HG03025 (cell line): Measurements from ENCODE around the gene MOBP.
"Not testable (repeated sequence)": the region's sequence is repeated elsewhere in the genome, so short reads cannot be mapped to it uniquely, and the experiment has no call there.

Source experiments
- ATAC-seq: cut with Tn5 transposase; IDR thresholded peaks from one replicate; pipeline ENCODE4 v1.9.1; 2021; ENCODE audit warnings: mild to moderate bottlenecking, moderate library complexity; ENCODE audit not compliant: unreplicated experiment, low FRiP score

The MOBP gene

GRCh38 chr3:39448506-39449233 lies 18.8 kb upstream of the MOBP start:
- ATAC-seq: no peak

DNA sequence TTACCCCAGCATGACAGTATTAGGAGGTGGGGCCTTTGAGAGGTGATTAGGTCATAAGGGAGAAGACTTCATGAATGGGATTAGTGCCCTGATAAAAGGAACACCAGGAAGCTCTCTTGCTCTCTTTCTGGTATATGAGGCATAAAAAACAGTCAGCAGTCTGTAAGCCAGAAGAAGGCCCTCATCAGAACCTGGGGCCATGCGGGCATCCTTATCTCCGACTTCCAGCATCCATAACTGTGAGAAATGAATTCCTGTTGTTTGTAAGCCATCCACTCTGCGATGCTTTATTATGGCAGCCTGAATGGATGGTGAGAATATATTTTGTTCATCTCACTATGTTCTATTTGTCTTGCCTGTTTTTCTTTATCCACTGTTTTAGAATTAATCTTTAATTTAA lies 17.7 kb upstream of the MOBP start:
- no peak for ATAC-seq

GRCh38 chr3:39453134-39453533 lies 14.3 kb upstream of the MOBP start:
- no peak for ATAC-seq

GRCh38 chr3:39453872-39454271 lies 13.6 kb upstream of the MOBP start:
- not testable (repeated sequence) for ATAC-seq

GRCh38 chr3:39454591-39455217 lies 12.8 kb upstream of the MOBP start:
- ATAC-seq: no peak

DNA sequence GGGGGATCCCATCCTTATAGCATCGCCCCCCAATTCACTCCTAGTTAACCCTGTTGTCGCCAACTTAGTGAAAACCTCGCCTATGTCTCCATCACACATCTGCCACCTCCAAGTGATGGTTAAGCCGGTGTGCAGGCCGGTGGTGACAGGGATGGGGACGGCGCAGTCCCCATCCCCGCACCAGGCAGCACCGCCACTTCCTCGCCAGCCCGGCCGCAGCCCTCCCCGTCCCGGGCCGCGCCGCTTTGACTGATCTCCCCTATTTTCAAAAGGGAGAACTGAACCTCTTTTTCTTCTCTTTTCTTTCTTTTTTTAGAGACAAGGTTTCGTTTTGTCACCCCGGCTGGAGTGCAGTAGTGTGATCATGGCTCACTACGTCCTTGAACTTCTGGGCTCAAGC lies 11.3 kb upstream of the MOBP start:
- ATAC-seq: no peak

DNA sequence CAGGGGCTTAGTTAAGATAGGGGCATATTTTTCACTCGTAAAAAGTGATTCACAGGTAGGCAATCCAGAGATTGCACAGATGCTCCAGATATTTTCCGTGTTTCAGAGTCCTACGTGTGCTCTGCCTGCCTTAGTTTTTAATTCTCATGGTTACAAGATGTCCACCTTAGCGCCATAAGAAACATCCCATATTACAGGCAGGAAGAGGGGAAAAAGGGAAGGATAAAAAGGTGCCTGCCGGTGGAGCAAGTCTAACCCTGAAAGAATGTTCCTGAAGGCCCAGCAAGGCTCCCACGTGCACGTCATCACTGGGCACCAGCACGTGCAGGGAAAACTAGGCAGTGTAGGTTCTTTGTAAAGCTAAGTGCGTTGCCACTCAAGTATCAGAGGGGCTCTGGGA lies 10.1 kb upstream of the MOBP start:
- no peak for ATAC-seq

GRCh38 chr3:39458579-39458978 lies 8.9 kb upstream of the MOBP start:
- not testable (repeated sequence) for ATAC-seq

GRCh38 chr3:39460677-39461076 lies 6.8 kb upstream of the MOBP start:
- no peak for ATAC-seq

GRCh38 chr3:39463269-39463668 lies 4.2 kb upstream of the MOBP start:
- ATAC-seq: no peak

- no peak for ATAC-seq
Observed at GRCh38 chr3:39466988-39467387, 492 bp upstream of the MOBP start.

- ATAC-seq: no peak
Observed at GRCh38 chr3:39468108-39468436, 592 bp downstream of the MOBP start.

- no peak for ATAC-seq
Observed at GRCh38 chr3:39469258-39469657, 1.8 kb downstream of the MOBP start.

DNA sequence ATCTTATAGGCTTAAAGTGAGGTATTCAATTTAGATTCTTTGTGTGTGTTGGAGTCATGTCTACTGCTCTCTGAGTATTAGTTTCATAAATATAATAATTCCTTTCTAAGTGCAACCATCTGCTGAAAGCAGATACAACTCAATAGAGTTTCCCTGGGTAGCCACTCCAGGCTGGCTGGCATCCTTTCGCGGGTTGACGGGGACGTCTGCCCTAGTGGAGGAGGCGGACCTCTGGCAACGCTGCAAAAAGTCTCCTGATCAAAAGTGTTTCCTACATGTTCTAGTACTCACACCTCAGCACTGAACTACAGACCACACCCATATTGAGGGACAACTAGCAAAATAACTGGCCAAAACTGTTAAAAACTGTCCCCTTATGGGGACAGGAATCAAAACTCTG lies 2.5 kb downstream of the MOBP start:
- no peak for ATAC-seq

DNA sequence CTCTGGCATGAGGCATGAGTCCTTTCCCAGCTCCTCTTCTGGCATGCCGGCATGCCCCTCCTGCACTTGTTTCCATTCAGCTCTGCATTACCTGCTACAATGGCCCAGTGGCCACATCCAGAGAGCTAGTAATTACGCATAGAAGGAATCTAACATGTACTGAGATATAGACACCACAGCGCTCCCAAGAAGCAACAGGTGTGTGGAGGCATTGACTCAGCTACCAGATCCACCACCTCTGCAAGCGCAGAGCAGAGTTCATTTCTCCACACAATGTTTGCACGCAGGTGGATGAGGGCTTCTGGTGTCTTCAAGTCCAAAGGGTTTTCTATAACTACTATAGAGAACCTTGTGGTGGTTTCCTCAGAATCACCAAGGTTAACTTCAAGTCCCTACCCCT lies 4.2 kb downstream of the MOBP start:
- ATAC-seq: no peak

GRCh38 chr3:39473452-39474125 lies 6.1 kb downstream of the MOBP start:
- no peak for ATAC-seq

- ATAC-seq: no peak
Observed at GRCh38 chr3:39474126-39474515, 6.6 kb downstream of the MOBP start.

DNA sequence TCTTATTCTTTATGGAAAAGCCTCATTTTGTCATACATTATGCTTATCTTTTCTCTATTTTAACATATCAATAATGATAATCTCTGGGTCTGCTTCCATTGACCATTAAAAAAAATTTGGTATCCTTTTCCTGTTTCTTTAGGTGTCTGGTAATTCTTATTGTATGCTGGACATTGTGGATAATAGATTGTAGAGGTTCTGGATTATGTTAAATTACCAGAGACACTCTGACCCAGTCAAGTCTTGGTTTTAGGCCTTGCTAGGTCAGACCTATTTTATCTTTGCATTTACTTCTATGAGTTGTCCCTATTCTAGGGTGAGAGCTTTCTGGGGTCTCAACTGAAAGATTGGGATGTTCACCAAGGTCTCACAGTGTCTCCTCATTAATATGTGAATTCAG lies 9.3 kb downstream of the MOBP start:
- ATAC-seq: no peak

- no peak for ATAC-seq
Observed at GRCh38 chr3:39478226-39478625, 10.7 kb downstream of the MOBP start.

DNA sequence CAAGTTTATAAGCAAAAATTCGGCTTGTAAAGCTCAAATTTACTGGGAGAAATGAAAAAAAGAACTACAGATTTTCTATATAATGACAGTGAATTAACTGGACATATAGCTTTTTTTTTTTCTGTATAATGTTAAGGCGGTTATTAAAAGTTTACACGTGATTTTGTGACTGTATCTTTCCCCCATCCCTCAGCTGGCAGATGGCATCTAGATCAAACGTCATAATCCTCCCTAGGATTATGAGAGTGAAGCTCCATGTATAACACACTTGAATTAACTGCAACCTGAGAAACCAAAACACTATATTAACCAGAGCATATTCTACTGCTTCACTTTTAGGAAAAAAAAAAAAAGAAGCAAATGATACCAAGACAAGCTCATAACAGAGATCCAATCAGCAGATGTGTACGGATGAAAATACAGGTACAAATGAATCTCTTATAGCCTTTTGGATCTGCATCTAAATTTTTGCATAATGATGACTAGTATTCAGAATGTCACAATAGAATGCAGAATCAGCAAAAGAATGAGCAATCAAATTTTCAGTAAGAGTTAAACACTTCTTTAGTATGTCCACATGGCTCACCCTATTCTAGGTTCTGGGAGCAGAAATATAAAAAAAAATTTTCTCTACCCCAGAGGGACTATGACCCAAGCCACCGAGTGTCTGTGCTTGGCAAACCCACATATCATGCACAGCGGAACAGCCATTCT lies 12.4 kb downstream of the MOBP start:
- no peak for ATAC-seq

GRCh38 chr3:39485547-39485946 lies 18.1 kb downstream of the MOBP start:
- no peak for ATAC-seq
